Ovary (tissue), 9 donors: ENCODE results near the gene TGFB2. TPM values are rescaled to one million over a fixed set of nuclear protein-coding genes. Genes with fewer than 3 reads are reported as not detected.

Source experiments
- DNase-seq, 5 donors: peaks; one replicate each; pipeline ENCODE4 v3.0.0-alpha.2; 2019 to 2020
- H3K27ac ChIP-seq, 2 donors: fragments of 200-600 bp; one replicate each; pipeline versions ENCODE4 v1.5.1 to v1.8.0; 2019 to 2022
- H3K27me3 ChIP-seq: fragments of 200-600 bp; one replicate; pipeline ENCODE4 v1.8.0; 2022
- H3K36me3 ChIP-seq: fragments of 200-600 bp; sonication (generic); one replicate; pipeline ENCODE4 v1.5.1; 2019
- H3K4me1 ChIP-seq: one replicate; pipeline ENCODE4 v1.8.1; 2013; ENCODE audit warnings: mild to moderate bottlenecking, moderate library complexity; ENCODE audit not compliant: insufficient read depth
- H3K4me3 ChIP-seq: fragments of 200-600 bp; sonication (generic); one replicate; pipeline ENCODE4 v1.5.1; 2017
- H3K9me3 ChIP-seq, 2 donors: fragments of 200-600 bp in 1 of 2; sonication (generic) in 1 of 2; one replicate each; pipeline versions ENCODE4 v1.5.1 to v1.8.1; 2013 to 2019; ENCODE audit warnings: mild to moderate bottlenecking in 1 of 2, moderate library complexity in 1 of 2
- EP300 ChIP-seq: sonication (generic); formaldehyde crosslinking; IDR thresholded peaks from one replicate; pipeline ENCODE4 v1.6.1; 2017; ENCODE audit warnings: antibody characterized with exemption
- POLR2A ChIP-seq: fragments of 450-650 bp; IDR thresholded peaks from one replicate; pipeline ENCODE4 v1.6.1; 2017; ENCODE audit warnings: antibody characterized with exemption, mild to moderate bottlenecking, moderate library complexity
- WGBS, 3 donors: extraction: QIAGEN DNeasy Blood & Tissue Kit in 1 of 3; methylation state at CpG; one replicate each; pipeline versions ENCODE4 v1.1.5 to v1.1.7; 2013 to 2017; 5-methylcytosine and 5-hydroxymethylcytosine counted together
- intact Hi-C, 4 donors: fragments of 100-400 bp; cut with DNase I; formaldehyde crosslinking; loops; one replicate each; pipeline versions ENCODE4 v1.11.0 to v1.15.1; 2022 to 2023
- polyA plus RNA-seq, 2 donors: library from polyadenylated mRNA; stranded (reverse); fragments of 200-250 nt in 1 of 2; fragments of 350-450 nt in 1 of 2; fragmentation: Illumina TruSeq in 1 of 2; extraction: RNeasy Lipid Tissue Mini Kit (QIAGEN cat#74804) in 1 of 2; gene quantifications; one replicate each; pipeline ENCODE4 v1.2.3, GENCODE V29; 2013 to 2014
- total RNA-seq, 7 donors: library from RNA; depleted of rRNA in 2 of 7; stranded (reverse); fragments of >200 nt in 2 of 7; fragmentation: NEBNext Ultra II Directional in 3 of 7; extraction: Animal tissue kit (Norgen Biotek cat#: 25700) in 3 of 7; gene quantifications; one replicate each; pipeline versions ENCODE4 v1.1.0 to v1.2.4, GENCODE V29; 2016 to 2023
- TF ChIP-seq, protein P1 (sequence below), 3 donors: fragments of 450-650 bp in 2 of 3; fragments of 200-600 bp in 1 of 3; IDR thresholded peaks; one replicate each; pipeline versions ENCODE4 v1.5.1 to v1.8.0; 2016 to 2022; ENCODE audit warnings: antibody characterized with exemption in 3 of 3, mild to moderate bottlenecking in 1 of 3
- donor health status: DM: no; HTN: no; CAD: no; lungs with moderate emphysema.
- donor health status: DM: no; HTN: no; CAD: no.
- donor health status: Bipolar disorder and iron deficiency.
- donor health status: DM: yes; HTN: yes; CAD: no.
- donor health status: DM: no; HTN: no; CAD: no.
- donor health status: DM: yes; HTN: yes; CAD: no.

Gene TGFB2
- total and polyA plus RNA-seq, 9 donors = 3.8 to 29.4 (median 9.3) TPM

DNA sequence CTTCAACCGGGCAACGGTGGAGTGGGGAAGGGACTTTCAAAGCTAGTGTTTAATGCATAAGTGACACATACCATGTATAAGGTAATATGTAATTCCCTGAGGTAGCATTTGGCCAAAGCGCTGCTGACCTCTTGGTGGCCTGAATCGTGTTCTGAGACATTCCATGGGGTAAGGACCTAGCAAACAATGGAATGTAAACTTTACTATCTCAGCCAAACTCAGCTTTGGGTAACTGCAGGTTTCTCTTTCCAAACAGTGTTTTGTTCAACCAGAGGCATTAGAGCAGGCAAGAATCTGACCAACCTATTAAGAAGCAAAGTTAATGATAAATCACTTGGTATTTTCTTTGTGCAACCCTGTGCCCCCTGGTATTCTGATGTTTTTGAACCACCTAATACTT, 22.0 kb downstream of the TGFB2 start:
- H3K4me1 ChIP-seq = peaks cover 24% of the 10 kb centered on the region
- no peaks in the 10 kb centered on the region for H3K27me3 ChIP-seq
- H3K27ac ChIP-seq = no peak overlapping the region
- H3K4me3 ChIP-seq = no peak overlapping the region
- TF ChIP-seq EP300 (no peak), POLR2A (no peak)
- TF ChIP-seq, protein P1, sequence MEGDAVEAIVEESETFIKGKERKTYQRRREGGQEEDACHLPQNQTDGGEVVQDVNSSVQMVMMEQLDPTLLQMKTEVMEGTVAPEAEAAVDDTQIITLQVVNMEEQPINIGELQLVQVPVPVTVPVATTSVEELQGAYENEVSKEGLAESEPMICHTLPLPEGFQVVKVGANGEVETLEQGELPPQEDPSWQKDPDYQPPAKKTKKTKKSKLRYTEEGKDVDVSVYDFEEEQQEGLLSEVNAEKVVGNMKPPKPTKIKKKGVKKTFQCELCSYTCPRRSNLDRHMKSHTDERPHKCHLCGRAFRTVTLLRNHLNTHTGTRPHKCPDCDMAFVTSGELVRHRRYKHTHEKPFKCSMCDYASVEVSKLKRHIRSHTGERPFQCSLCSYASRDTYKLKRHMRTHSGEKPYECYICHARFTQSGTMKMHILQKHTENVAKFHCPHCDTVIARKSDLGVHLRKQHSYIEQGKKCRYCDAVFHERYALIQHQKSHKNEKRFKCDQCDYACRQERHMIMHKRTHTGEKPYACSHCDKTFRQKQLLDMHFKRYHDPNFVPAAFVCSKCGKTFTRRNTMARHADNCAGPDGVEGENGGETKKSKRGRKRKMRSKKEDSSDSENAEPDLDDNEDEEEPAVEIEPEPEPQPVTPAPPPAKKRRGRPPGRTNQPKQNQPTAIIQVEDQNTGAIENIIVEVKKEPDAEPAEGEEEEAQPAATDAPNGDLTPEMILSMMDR (IDR thresholded peaks at IDR 0.05) = no peak
- no peak for DNase-seq
- intact Hi-C loops = no loop called here
- no peaks in the 10 kb centered on the region for H3K9me3 ChIP-seq
- 15 to 36% (median 16%) methylated on average over 4 of the region's 4 CpGs for WGBS, 3 donors
- no peaks in the 10 kb centered on the region for H3K36me3 ChIP-seq

DNA sequence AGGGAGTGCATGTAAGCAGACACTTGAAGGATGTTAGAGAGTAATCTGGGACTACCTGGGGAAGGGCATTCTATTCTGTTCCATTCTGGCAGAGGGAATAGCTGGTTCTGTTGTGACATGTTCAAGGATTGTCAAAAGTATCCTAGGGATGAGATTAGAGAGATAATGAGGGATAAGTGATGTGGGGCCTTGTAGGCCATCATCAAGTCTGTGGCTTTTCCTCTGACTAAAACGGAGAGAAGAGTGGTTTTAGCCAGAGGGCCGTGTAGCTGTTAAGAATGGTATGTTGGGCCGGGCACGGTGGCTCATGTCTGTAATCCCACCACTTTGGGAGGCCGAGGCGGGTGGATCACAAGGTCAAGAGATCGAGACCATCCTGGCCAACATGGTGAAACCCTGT, 23.6 kb downstream of the TGFB2 start:
- Histone ChIP-seq H3K4me3 (no peak overlapping the region), H3K36me3 (no peaks in the 10 kb centered on the region), H3K4me1 (peaks cover 29% of the 10 kb centered on the region), H3K9me3 (no peaks in the 10 kb centered on the region), H3K27me3 (no peaks in the 10 kb centered on the region), H3K27ac (no peak overlapping the region)
- intact Hi-C loops = no loop called here
- WGBS, 3 donors = 92 to 98% (median 96%) methylated on average over 7 of the region's 7 CpGs
- no peak for DNase-seq
- TF ChIP-seq EP300 = no peak
- no peak for TF ChIP-seq POLR2A
- TF ChIP-seq, protein P1 (IDR thresholded peaks at IDR 0.05) = no peak

DNA sequence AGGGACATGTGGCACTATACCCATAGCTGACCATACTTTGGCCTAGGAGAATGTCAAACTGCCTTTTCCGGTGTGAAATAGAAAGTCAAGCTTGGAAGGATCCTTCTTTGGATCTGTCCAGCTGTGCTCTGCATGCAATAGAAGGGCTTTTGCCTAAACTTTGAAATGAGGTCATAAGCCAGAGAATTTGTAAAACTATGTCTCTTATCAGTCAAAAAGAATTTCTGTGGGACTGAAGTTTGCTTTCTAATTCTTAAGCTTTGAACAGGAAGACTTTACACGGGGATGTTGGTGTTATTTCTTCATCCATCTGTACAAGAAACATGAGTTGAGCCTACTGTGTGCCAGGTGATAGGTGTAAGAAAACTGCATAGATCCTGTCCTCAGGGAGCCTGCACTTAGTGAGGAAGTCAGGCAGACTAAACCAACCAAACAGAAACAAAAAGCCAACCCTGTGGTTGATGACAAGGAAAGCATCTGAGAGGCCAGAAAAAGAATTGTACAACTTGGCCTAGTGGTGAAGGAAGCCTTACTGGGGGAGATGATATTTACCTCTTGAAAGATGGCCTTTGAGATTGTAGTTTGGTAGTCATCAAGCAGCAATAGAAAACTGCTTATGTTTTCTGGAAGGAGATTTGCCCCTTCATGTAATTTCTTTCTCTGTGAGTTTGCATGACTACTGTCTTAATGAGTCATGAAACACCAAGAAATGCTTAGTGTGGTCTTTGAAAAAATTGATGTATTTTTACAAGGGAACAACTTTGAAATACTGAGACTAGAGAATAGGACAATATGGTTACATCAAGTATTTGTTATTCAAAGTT, 24.8 kb downstream of the TGFB2 start:
- no peak for DNase-seq
- H3K36me3 ChIP-seq = no peaks in the 10 kb centered on the region
- no peak overlapping the region for H3K4me3 ChIP-seq
- H3K27ac ChIP-seq = peak overlapping the region in 1 of 2 donors; percentile 24
- peaks cover 29% of the 10 kb centered on the region for H3K4me1 ChIP-seq
- TF ChIP-seq POLR2A = no peak
- TF ChIP-seq, protein P1 (IDR thresholded peaks at IDR 0.05) = no peak
- no peak for TF ChIP-seq EP300
- WGBS, 3 donors = 6 to 12% (median 7%) methylated on average over 2 of the region's 2 CpGs
- no peaks in the 10 kb centered on the region for H3K27me3 ChIP-seq
- no peaks in the 10 kb centered on the region for H3K9me3 ChIP-seq
- intact Hi-C loops = no loop called here

DNA sequence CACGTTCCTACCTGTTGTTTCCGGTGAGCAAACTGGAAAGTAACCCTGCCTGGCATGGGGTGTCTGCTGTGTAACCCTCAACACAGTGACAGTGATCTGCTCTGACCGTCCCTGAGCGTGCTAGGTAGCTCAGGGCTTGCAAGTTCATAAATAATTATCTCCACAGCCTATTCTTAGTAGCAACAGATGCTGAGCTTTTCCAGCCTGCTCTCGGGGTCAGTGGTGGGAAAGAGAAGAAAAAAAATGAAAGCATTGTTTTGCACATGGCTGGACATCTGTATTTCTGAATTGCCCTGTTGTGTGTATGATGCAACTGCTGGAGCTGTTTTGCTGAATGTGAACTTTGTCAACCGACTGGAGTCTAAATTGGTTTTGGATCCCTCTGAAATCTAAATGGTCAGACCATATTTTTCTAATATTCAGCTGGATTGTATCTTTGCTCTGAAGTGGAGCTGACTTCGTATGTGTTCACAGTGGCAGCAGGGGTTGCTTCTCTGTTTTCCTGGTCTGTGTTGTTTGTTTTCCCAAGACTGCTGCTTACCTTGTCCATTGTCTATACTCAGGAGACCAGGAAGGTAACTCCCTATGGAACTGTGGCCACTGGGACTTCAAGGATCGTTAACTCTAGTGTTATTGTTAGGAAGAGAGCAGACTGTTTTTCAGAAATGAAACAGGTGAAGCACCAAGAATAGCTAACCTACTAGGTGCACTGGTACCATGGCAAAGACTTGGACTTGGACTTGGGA, 27.0 kb downstream of the TGFB2 start:
- Histone ChIP-seq H3K4me1 (peaks cover 23% of the 10 kb centered on the region), H3K4me3 (no peak overlapping the region)

More for the DNA sequence above, 27.0 kb downstream of the TGFB2 start:
- Histone ChIP-seq H3K27me3 (no peaks in the 10 kb centered on the region), H3K36me3 (no peaks in the 10 kb centered on the region), H3K9me3 (no peaks in the 10 kb centered on the region), H3K27ac (peak overlapping the region in 1 of 2 donors; percentile 10)
- TF ChIP-seq POLR2A = no peak
- TF ChIP-seq, protein P1 (IDR thresholded peaks at IDR 0.05) = no peak
- no peak for TF ChIP-seq EP300
- DNase-seq = peak in 3 of 5 donors; percentile 32 to 40 (median 38)
- 20 to 33% (median 29%) methylated on average over 8 of the region's 8 CpGs for WGBS, 3 donors
- intact Hi-C loops = no loop called here
